GM21528 (cell line): ENCODE results near the gene SNX13.

ENCODE experiments used
- ATAC-seq: cut with Tn5 transposase; IDR thresholded peaks from one replicate; pipeline ENCODE4 v1.9.1; 2021; ENCODE audit warnings: mild to moderate bottlenecking, moderate library complexity; ENCODE audit not compliant: unreplicated experiment, low FRiP score

Gene SNX13

GRCh38 chr7:17940302-17940883 lies at the start of gene SNX13:
Gene SNX13 (minus strand): TSS chr7:17940494. CDS start chr7:17940295, 199 bp downstream.
- ATAC-seq, result peak; percentile 91

DNA sequence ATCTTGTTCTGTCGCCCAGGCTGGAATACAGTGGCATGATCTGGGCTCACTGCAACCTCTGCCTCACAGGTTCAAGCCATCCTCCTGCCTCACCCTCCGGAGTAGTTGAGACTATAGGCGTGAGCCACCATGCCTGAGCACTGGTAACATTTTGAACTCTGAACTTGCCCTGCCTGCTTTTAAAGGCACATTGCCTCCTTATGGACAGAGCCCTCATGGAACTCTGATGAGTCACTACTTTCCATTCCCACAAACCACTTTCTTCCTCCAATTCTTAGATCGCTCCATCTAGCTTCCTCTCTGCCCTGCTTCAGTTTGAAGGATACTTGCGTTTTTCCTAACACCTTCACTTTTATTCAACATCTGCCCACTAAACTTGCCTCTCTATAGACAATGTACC lies 49.3 kb upstream of the SNX13 start:
- ATAC-seq, result no peak

DNA sequence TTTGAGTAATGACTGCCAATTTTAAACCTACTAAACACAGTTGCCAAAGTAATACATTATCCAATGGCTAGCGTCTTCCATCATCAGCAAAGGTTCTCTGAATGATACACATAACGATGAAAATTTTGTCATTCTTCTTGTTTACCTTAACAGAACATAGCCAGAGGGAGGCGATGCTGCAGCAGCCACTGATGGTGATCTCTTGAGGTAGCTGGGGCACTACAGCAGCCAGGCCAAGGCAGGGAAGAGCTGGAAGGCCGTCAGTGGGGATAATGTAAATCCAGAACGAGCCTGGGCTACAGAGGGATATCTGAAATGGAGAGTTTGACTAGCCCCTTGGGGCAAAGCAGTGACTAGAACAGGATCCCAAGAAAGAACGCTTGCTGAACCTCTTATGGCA lies 48.6 kb upstream of the SNX13 start:
- ATAC-seq, result no peak

GRCh38 chr7:17988141-17988540 lies 47.8 kb upstream of the SNX13 start:
- ATAC-seq, result no peak

DNA sequence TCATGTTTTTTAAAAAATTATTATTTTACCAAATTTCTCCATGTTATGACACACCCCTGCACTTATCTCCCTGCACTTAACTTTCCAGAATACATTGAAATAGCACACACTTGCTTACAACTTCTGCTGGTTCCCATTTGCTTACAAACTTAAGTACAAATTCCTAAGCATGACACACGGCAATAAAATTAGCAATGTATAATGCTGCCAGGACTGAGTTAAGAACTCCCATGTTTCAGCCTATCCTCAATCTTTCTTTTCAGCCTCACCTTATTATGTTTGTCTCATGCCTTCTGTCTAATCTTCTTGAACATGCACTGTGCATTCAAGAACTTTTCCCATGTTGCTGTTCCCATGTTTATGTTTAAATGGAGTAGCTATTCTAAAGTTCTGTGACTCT lies 46.6 kb upstream of the SNX13 start:
- ATAC-seq, result no peak

- ATAC-seq, result no peak
These were observed 45.4 kb upstream of the SNX13 start for GRCh38 chr7:17985473-17986239.

- ATAC-seq, result no peak
These were observed 44.0 kb upstream of the SNX13 start for GRCh38 chr7:17984288-17984687.

- no peak for ATAC-seq
These were observed 43.1 kb upstream of the SNX13 start for GRCh38 chr7:17983221-17984062.

- ATAC-seq, result no peak
These were observed 36.7 kb upstream of the SNX13 start for GRCh38 chr7:17976952-17977351.

GRCh38 chr7:17971411-17971810 lies 31.1 kb upstream of the SNX13 start:
- ATAC-seq, result no peak

- no peak for ATAC-seq
These were observed 28.8 kb upstream of the SNX13 start for GRCh38 chr7:17968791-17969715.

DNA sequence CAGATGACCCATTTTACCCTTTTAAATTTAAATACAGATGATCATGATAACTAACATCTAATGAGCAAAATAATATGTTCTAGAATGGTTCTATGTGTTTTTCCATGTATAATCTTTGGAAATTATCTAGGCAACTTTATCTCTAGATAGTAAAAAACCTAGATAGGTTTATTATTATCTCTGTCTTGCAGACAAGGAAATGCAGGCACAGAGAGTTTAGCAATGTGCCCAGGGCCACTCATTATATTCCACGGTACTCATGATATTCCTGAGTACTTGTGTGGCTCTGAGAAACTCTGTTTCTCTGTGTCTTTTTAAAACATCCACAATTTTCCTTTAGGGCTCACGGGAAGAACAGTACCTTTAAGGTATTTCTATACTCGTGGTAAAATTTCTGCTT lies 26.4 kb upstream of the SNX13 start:
- no peak for ATAC-seq

DNA sequence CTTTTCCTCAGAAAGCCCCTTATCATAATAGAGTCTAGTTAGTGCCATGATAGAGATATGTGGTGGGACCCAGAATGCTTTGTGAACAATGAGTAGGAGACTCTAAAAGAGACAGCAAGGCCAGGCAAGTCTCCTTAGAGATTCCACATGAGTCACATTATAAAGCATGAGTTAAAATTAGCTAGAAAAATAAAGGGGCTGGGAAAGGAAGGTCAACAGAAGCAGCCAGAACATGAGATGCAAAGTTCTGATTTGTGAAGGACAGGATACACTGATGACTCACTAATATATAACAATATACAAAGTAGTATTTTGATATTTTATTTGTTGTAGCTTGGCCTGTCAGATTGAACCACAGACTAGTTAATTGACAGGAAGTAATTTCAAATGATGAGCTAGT lies 25.3 kb upstream of the SNX13 start:
- no peak for ATAC-seq

DNA sequence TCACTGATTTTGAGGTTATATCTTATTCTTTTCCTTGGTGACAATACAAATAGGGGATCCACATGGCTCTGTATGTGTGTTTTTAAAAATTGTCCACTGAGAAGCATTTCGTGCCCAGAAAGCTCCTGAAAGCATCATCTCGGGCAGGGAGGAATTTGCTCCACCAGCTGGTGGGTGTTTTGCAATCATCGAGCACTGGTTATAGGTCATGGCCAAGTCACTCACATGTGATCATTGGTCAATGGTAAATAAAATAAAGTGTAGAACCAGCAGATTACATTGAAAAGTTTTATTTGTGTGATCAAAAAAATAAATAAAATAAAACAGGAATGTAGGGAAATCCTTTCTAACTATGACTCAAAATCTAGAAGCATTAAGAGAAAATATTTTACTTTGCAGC lies 23.0 kb upstream of the SNX13 start:
- ATAC-seq, result no peak

- ATAC-seq, result no peak
These were observed 22.4 kb upstream of the SNX13 start for GRCh38 chr7:17962652-17963051.

GRCh38 chr7:17957871-17958270 lies 17.6 kb upstream of the SNX13 start:
- ATAC-seq, result no peak

GRCh38 chr7:17952387-17952786 lies 12.1 kb upstream of the SNX13 start:
- peak; percentile 100 for ATAC-seq

- ATAC-seq, result no peak
These were observed 11.5 kb upstream of the SNX13 start for GRCh38 chr7:17951742-17952254.

- ATAC-seq, result no peak
These were observed 8.4 kb upstream of the SNX13 start for GRCh38 chr7:17948526-17949238.

GRCh38 chr7:17947620-17948019 lies 7.3 kb upstream of the SNX13 start:
- ATAC-seq, result no peak
